GM21360 (cell line): ENCODE measurements around the gene EED.

ENCODE experiments used
- ATAC-seq: cut with Tn5 transposase; IDR thresholded peaks from one replicate; pipeline ENCODE4 v1.9.1; 2021; ENCODE audit warnings: mild to moderate bottlenecking, moderate library complexity; ENCODE audit not compliant: unreplicated experiment

The EED gene, protein sequence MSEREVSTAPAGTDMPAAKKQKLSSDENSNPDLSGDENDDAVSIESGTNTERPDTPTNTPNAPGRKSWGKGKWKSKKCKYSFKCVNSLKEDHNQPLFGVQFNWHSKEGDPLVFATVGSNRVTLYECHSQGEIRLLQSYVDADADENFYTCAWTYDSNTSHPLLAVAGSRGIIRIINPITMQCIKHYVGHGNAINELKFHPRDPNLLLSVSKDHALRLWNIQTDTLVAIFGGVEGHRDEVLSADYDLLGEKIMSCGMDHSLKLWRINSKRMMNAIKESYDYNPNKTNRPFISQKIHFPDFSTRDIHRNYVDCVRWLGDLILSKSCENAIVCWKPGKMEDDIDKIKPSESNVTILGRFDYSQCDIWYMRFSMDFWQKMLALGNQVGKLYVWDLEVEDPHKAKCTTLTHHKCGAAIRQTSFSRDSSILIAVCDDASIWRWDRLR

DNA sequence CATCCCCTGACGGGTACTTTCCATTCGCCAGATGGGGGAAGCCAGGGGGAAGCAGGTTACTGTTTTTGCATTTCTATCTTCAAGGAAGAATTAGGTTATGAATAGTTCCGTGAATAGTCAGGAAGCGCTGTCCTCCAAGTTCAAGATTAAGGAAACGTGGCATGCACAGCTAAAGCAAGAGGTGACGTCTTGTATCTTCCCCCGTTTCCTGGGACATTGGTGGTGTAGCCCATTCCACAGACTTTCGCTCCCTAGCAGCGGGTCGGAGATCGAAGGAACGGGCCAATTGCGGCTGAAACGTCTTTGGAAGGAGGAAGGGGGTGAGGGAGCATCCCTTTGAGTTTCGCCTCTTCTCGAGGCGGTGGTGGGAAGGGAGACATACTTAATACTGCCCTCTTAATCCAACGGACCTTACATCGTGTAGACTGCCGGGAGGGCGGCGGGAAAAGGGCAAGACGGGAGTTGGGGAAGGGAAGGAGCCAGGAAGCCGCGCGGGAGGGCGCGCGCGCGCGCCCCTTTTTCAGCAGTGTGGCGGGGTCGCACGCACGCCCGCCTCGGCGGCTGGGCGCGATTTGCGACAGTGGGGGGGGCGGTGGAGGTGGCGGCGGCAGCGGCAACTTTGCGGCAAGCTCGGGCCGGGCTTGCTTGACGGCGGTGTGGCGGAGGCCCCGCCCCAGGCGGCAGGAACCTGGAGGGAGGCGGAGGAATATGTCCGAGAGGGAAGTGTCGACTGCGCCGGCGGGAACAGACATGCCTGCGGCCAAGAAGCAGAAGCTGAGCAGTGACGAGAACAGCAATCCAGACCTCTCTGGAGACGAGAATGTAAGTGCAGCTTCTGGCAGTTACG, at the start of gene EED:
Gene EED, plus strand, starts transcription at position 232 of the 847 bp plus-strand sequence. Its CDS starts 477 bp downstream, at position 709.
- peak; percentile 70 for ATAC-seq

GRCh38 chr11:86194998-86195397, 49.6 kb upstream of the EED start:
- ATAC-seq: no peak

GRCh38 chr11:86196085-86196696, 48.4 kb upstream of the EED start:
- no peak for ATAC-seq

GRCh38 chr11:86196913-86197312, 47.6 kb upstream of the EED start:
- ATAC-seq: no peak

DNA sequence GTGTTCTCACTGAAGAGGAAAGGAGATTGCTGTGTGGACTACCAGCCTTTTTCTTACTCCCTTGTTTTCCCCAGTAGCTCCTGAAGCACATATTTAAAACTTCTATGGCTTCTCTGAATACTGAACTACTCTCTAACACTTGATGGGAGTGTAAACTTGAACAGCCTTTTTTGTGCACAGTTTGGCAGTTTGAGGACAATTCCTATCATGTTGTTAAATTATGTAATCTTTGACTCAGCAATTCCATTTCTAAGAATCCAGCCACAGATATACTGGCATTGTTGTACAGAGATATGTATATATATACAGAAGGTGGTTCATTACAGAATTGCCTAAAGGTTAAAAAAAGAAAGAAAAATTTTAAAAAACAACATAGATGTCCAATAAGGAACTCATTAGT, 47.1 kb upstream of the EED start:
- ATAC-seq: no peak

GRCh38 chr11:86198139-86198538, 46.4 kb upstream of the EED start:
- no peak for ATAC-seq

DNA sequence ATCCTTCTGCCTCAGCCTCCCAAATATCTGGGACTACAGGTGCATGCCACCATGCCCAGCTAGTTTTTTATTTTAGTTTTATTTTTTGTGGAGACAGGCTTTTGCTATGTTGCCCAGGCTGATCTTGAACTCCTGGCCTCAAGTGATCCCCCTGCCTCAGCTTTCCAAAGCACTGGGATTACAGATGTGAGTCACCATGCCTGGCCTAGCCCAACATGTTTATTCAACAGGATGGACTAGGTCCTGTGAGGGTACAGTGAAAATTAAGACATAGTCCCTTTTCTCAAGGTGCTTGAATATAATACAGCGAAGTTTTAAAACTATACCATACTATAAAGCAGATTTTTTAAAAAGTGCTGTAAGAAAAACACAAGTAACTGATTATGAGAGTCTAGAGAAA, 45.2 kb upstream of the EED start:
- no peak for ATAC-seq

- ATAC-seq: no peak
Measured at GRCh38 chr11:86201371-86201884, 43.1 kb upstream of the EED start.

DNA sequence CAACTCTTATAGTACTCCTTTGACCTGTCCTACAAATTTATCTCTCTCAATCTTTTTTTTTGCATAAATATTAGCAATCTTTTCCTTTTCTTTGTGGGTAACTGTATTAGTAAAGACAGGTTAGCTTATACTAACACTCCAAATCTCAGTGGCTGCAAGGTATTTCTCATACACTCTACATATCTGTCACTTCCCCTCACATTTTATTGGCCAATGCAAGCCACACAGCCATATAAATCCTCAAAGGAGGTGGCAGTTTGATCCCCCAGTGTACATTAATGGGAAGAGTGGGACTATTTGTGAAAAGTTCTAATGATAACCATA, 42.6 kb upstream of the EED start:
- ATAC-seq: peak; percentile 38

DNA sequence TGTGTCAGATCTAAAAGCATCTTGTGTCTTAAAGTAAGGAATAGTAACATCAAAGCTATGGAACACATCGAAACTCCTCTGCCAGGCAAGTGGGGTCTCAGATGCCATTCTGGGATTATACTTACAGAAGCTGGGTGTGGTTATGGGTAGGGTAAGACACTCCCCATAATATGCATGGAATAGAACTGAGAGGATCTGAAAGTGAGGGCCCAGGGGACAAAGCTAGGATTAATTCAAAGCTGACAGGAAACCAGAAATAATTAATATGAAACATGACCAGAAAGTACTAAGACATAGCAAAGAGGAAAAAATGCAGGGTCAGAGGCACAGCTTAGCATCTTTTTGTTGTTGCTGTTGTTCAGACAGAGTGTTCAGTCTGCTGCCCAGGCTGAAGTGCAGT, 40.2 kb upstream of the EED start:
- ATAC-seq: no peak

DNA sequence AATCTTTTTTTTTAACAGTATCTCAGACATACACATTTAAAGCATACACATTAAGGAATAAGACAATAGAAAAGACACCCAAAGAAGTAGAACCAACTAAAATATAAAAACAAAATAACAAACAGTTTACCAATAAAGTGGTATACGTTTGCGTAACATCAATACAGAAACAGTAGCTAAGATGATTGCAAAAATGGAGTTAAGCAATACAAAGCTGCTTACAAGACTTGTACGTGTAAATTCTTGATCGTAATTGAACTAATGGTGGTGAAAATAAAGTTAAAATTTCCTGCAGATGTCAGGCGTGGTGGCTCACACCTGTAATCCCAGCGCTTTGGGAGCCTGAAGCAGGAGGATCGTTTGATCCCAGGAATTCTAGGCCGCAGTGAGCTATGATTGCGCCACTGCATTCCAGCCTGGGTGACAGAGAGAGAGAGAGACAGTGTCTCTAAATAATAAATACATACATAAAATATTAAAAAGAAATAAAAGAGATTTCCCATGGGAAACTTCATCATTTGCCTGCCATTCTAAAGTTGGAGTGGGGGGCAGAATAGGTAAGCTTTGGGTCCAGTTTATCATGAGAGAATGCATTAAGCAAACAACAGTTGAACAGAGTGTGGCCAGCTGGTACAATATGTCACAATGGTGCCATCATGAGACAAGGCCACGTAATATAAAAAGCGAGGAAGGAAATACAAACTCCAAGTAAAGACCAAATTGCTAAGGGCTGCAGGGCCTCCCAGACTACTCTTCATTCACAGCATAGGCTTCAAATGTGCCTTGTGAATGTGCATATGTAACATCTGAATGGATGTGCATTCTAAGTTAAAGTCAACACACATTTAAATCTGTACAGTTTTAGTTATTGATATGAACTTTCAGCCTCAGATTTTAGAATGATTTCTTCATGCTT, 38.9 kb upstream of the EED start:
- no peak for ATAC-seq

GRCh38 chr11:86206337-86206695, 38.2 kb upstream of the EED start:
- ATAC-seq: no peak

DNA sequence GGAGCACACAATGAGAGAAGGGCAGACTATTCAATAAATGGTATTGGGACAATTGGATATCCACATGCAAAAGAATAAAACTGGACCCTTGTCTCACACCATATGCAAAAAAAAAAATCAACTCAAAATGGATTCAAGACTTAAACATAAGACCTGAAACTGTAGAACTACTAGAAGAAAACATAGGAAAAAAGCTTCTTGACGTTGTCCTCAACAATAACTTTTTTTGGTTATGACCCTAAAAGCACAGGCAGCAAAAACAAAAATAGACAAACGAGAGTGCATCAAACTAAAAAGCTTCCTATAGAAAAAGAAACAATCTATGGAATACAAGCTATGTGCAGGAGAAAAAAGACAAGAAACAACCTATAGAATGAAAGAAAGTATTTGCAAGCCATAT, 37.1 kb upstream of the EED start:
- ATAC-seq: no peak

GRCh38 chr11:86208572-86208971, 36.0 kb upstream of the EED start:
- no peak for ATAC-seq

DNA sequence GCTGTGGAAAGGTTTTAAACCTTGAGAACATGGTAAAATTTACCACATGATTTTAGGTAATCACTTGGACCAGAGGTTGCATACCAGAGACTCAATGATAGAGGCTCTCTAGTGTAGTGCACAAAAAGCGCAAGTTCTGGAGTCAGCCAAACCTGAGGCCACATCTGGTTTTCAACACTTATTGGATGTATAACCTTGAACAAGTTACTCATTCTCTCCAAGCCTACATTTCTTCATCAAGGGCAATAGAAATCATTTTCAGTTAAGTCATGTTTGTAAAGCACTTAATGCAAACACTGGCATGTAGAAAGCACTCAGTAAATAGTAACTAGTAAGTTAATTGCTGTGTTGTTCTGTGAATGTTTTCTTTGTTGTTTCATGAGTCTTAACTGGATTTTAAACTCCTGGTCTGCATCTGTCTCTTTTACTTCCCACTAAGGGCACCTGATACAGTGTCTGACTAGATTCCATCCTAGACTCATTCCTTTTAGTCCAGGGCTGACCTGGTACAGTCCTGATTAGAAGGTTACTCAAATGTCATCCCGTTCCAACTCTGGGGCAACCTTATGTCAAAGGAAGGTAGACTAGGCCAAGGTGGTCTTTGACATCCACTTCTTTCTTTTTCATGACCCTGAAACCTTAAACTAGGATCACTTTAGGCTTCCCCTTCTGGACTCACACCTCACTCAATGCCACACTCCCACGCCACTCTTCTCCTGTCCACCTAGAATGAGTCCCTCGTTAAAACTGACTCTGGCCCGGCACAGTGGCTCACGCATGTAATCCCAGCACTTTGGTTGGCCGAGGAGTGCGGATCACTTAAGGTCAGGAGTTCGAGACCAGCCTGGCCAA, 34.5 kb upstream of the EED start:
- no peak for ATAC-seq

DNA sequence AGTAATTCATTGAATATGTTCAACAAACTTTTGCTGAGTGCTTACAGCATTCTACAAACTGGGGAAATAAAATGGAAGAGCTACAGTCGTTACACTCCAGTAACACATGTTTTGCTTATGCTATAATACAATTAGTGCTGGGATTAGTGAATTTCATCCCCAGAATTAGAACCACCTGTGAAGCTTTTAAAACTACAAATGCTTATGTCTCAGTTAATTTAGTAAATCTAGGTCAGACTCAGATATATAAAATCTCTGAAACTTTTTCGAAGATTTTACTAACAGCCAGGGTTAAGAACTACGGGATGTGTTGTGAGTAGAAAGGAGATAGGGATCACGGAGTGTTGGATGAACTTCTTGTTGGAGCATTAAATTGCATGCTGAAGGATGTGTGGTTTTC, 33.7 kb upstream of the EED start:
- no peak for ATAC-seq

- peak; percentile 61 for ATAC-seq
Measured at GRCh38 chr11:86211619-86212018, 32.9 kb upstream of the EED start.

- ATAC-seq: no peak
Measured at GRCh38 chr11:86212019-86212611, 32.4 kb upstream of the EED start.

DNA sequence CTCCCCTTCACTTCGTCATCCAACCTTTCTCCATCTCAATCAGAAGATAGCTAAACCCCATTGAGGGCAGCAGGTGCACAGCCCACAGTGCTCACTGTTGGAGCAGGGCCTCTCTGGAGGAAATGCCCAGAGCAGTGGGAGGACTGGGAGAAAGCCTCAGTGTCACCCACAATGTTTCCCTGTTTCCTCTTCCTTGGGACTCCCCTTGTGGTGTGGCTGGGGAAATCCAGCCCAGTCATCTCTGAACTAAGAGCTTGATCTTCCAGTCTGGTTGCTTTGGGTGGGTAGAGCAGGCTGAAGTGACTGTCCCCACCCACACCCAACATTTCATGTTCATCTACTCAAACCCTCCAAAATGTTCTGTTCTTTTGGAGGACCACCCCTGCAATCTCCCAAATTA, 29.8 kb upstream of the EED start:
- ATAC-seq: peak; percentile 47
